OCI-LY7 (cell line): Measurements from ENCODE around the gene ABCD1.
"Not testable (repeated sequence)": the region's sequence is repeated elsewhere in the genome, so short reads cannot be mapped to it uniquely, and the experiment has no call there.

Source experiments
- EZH2phosphoT487 ChIP-seq: fragments of 200-600 bp; sonication (generic); IDR thresholded peaks from 2 replicates; pipeline ENCODE4 v1.6.1; 2018; ENCODE audit warnings: low read depth, borderline replicate concordance, mild to moderate bottlenecking, mixed run types, antibody characterized with exemption, low read length, moderate library complexity, mixed read lengths
- TF ChIP-seq, protein P1 (sequence below): fragments of 200-600 bp; sonication (generic); conservative IDR thresholded peaks from 2 replicates; pipeline ENCODE4 v1.5.1; 2014; ENCODE audit warnings: mild to moderate bottlenecking, antibody characterized with exemption, low read length, moderate library complexity, mixed read lengths

- TF ChIP-seq, protein P1, sequence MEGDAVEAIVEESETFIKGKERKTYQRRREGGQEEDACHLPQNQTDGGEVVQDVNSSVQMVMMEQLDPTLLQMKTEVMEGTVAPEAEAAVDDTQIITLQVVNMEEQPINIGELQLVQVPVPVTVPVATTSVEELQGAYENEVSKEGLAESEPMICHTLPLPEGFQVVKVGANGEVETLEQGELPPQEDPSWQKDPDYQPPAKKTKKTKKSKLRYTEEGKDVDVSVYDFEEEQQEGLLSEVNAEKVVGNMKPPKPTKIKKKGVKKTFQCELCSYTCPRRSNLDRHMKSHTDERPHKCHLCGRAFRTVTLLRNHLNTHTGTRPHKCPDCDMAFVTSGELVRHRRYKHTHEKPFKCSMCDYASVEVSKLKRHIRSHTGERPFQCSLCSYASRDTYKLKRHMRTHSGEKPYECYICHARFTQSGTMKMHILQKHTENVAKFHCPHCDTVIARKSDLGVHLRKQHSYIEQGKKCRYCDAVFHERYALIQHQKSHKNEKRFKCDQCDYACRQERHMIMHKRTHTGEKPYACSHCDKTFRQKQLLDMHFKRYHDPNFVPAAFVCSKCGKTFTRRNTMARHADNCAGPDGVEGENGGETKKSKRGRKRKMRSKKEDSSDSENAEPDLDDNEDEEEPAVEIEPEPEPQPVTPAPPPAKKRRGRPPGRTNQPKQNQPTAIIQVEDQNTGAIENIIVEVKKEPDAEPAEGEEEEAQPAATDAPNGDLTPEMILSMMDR = not testable (repeated sequence)
- TF ChIP-seq EZH2phosphoT487 = not testable (repeated sequence)
These were observed 20.4 kb downstream of the ABCD1 start for GRCh38 chrX:153745067-153745433.
